Measurements from ENCODE around the gene IFNGR1. TPM values are rescaled to one million over a fixed set of nuclear protein-coding genes. Genes with fewer than 3 reads are reported as not detected.
A peak's percentile ranks its signal among the peaks of the same experiment; 100 is the strongest.

Gene IFNGR1
- total and polyA plus RNA-seq, 2 of the 13 experiments (the other 11 are each of a cell fraction or from before 2014, with no cell fraction given), result 82.8 to 87.8 TPM

- POLR2A ChIA-PET, result no interaction called here
- H3K79me2 ChIP-seq (ENCODE audit: insufficient read depth, low read length), result no peaks in the 10 kb centered on the region
Measured at GRCh38 chr6:137248702-137249101, 29.5 kb upstream of the IFNGR1 start.

GRCh38 chr6:137247724-137248123 is 28.5 kb upstream of the IFNGR1 start:
- BruUV-seq (replicated peaks), result no TSS peak
- Histone ChIP-seq H3K36me3 (replicated peaks in 1 of 2; ENCODE audit: control insufficient read depth in 1 of 2, insufficient read depth in 2 of 2, low read length in 2 of 2) (no peaks in the 10 kb centered on the region), H3K9me3 (ENCODE audit: low read length) (no peaks in the 10 kb centered on the region), H3K4me3 (replicated peaks in 1 of 3; ENCODE audit: insufficient read depth in 1 of 3, low read depth in 2 of 3, low read length in 3 of 3) (no peak overlapping the region), H2AFZ (ENCODE audit: low read length) (no peak overlapping the region), H3K9ac (ENCODE audit: insufficient read depth, low read depth, low read length) (no peak overlapping the region), H4K20me1 (ENCODE audit: insufficient read depth, low read length) (no peaks in the 10 kb centered on the region), H3K4me1 (ENCODE audit: insufficient read depth, low read length) (peaks cover 39% of the 10 kb centered on the region), H3K79me2 (ENCODE audit: insufficient read depth, low read length) (no peaks in the 10 kb centered on the region), H3K27ac (ENCODE audit: extremely low read length, insufficient read depth, low read length) (no peak overlapping the region), H3K4me2 (ENCODE audit: low read depth, low read length) (no peak overlapping the region), H3K27me3 (ENCODE audit: control insufficient read depth in 1 of 2, insufficient read depth in 2 of 2, low read length in 2 of 2) (no peaks in the 10 kb centered on the region)
- DNase-seq (ENCODE audit: low spot score) (peak; percentile 35), FAIRE-seq (no peak), ATAC-seq (no peak)
- in situ Hi-C loops (cut with HindIII; ENCODE audit: extremely low pct_ligation_motif_present, low pct_unique_long_range_greater_than_20kb) (no loop called here), intact Hi-C loops (cut with micrococcal nuclease; ENCODE audit: unreplicated experiment) (loop anchor here (10.0 kb wide), 1 partner anchor 107 kb away; no protein-coding TSS in a partner anchor)
- POLR2A ChIA-PET, result interaction anchor here (1.0 kb wide), 2 partner anchors 9 to 106 kb away, joined by 3 read pairs; no protein-coding TSS in a partner anchor
- CTCF ChIA-PET (ENCODE audit: low intra/inter-chr PET ratio, low total read pairs), result no interaction called here
- no peak for TF ChIP-seq SMAD9 (CRISPR knock-in tag; IDR thresholded peaks at IDR 0.05)
- TF ChIP-seq SRY (CRISPR knock-in tag; IDR thresholded peaks at IDR 0.05), result no peak
- TF ChIP-seq MED1 (CRISPR knock-in tag; IDR thresholded peaks at IDR 0.05), result no peak
- TF ChIP-seq ZNF615 (CRISPR knock-in tag; IDR thresholded peaks at IDR 0.05; ENCODE audit: borderline replicate concordance), result no peak
- TF ChIP-seq ELF3 (CRISPR knock-in tag; IDR thresholded peaks at IDR 0.05), result no peak
- no peak for TF ChIP-seq ZNF121 (CRISPR knock-in tag; IDR thresholded peaks at IDR 0.05)
- TF ChIP-seq ZSCAN29 (CRISPR knock-in tag; conservative IDR thresholded peaks at IDR 0.05), result no peak
- TF ChIP-seq TSC22D2 (CRISPR knock-in tag; IDR thresholded peaks at IDR 0.05; ENCODE audit: borderline replicate concordance), result no peak
- TF ChIP-seq RAD21 (CRISPR knock-in tag; IDR thresholded peaks at IDR 0.05), result no peak
- TF ChIP-seq ZNF451 (CRISPR knock-in tag; IDR thresholded peaks at IDR 0.05), result no peak
- no peak for TF ChIP-seq ZNF225 (CRISPR knock-in tag; IDR thresholded peaks at IDR 0.05)
- TF ChIP-seq LRRFIP1 (CRISPR knock-in tag; conservative IDR thresholded peaks at IDR 0.05), result no peak
- TF ChIP-seq HNF4A (CRISPR knock-in tag; IDR thresholded peaks at IDR 0.05), result peak; percentile 55
- TF ChIP-seq ZNF704 (CRISPR knock-in tag; IDR thresholded peaks at IDR 0.05; ENCODE audit: borderline replicate concordance), result no peak

More at GRCh38 chr6:137248702-137249101, 29.5 kb upstream of the IFNGR1 start:
- no peak overlapping the region for H3K4me3 ChIP-seq (replicated peaks in 1 of 3; ENCODE audit: insufficient read depth in 1 of 3, low read depth in 2 of 3, low read length in 3 of 3)
- H3K4me2 ChIP-seq (ENCODE audit: low read depth, low read length), result no peak overlapping the region
- peaks cover 8% of the 10 kb centered on the region; the same call in 1 of the 2 replicates for H3K9me3 ChIP-seq (ENCODE audit: low read length)
- H3K27ac ChIP-seq (ENCODE audit: extremely low read length, insufficient read depth, low read length), result no peak overlapping the region
- DNase-seq (ENCODE audit: low spot score) (no peak), FAIRE-seq (no peak), ATAC-seq (no peak)
- H3K36me3 ChIP-seq (replicated peaks in 1 of 2; ENCODE audit: control insufficient read depth in 1 of 2, insufficient read depth in 2 of 2, low read length in 2 of 2), result no peaks in the 10 kb centered on the region
- TF ChIP-seq ZNF101 (CRISPR knock-in tag; IDR thresholded peaks at IDR 0.05; ENCODE audit: borderline replicate concordance, low read depth) (no peak), ZNF616 (CRISPR knock-in tag; IDR thresholded peaks at IDR 0.05; ENCODE audit: low read depth) (no peak), ZBTB20 (CRISPR knock-in tag; IDR thresholded peaks at IDR 0.05; ENCODE audit: borderline replicate concordance, low read depth) (no peak), JDP2 (CRISPR knock-in tag; IDR thresholded peaks at IDR 0.05; ENCODE audit: borderline replicate concordance) (no peak), YEATS2 (CRISPR knock-in tag; IDR thresholded peaks at IDR 0.05; ENCODE audit: borderline replicate concordance) (no peak), ZFP36 (IDR thresholded peaks at IDR 0.05; ENCODE audit: borderline replicate concordance, low read depth, low read length, partially characterized antibody) (no peak)
- BruUV-seq (replicated peaks), result no TSS peak
- H3K4me1 ChIP-seq (ENCODE audit: insufficient read depth, low read length), result peaks cover 33% of the 10 kb centered on the region
- no peaks in the 10 kb centered on the region for H3K27me3 ChIP-seq (ENCODE audit: control insufficient read depth in 1 of 2, insufficient read depth in 2 of 2, low read length in 2 of 2)
- in situ Hi-C loops (cut with HindIII; ENCODE audit: extremely low pct_ligation_motif_present, low pct_unique_long_range_greater_than_20kb), result no loop called here
- H4K20me1 ChIP-seq (ENCODE audit: insufficient read depth, low read length), result no peaks in the 10 kb centered on the region
- intact Hi-C loops (cut with micrococcal nuclease; ENCODE audit: unreplicated experiment), result loop anchor here (10.0 kb wide), 1 partner anchor 106 kb away; no protein-coding TSS in a partner anchor
- 91% methylated on average over 4 of the region's 4 CpGs for WGBS (ENCODE audit: low lambda C conversion rate)
- H3K9ac ChIP-seq (ENCODE audit: insufficient read depth, low read depth, low read length), result no peak overlapping the region
- no peak overlapping the region for H2AFZ ChIP-seq (ENCODE audit: low read length)
- CTCF ChIA-PET (ENCODE audit: low intra/inter-chr PET ratio, low total read pairs), result no interaction called here

All from HepG2 (cell line).